Loucy (cell line): ENCODE results near the gene PLEKHA5.

Experiments used
- EZH2phosphoT487 ChIP-seq: fragments of 200-600 bp; IDR thresholded peaks from 2 replicates; pipeline ENCODE4 v1.6.1; 2018; ENCODE audit warnings: antibody characterized with exemption, mild to moderate bottlenecking, moderate library complexity, borderline replicate concordance
- TF ChIP-seq, protein P1 (sequence below): fragments of 200-600 bp; sonication (generic); conservative IDR thresholded peaks from 2 replicates; pipeline ENCODE4 v1.5.1; 2014; ENCODE audit warnings: mild to moderate bottlenecking, antibody characterized with exemption, low read length

GRCh38 chr12:19119440-19119839 is 10.1 kb upstream of the PLEKHA5 start:
- TF ChIP-seq, protein P1, sequence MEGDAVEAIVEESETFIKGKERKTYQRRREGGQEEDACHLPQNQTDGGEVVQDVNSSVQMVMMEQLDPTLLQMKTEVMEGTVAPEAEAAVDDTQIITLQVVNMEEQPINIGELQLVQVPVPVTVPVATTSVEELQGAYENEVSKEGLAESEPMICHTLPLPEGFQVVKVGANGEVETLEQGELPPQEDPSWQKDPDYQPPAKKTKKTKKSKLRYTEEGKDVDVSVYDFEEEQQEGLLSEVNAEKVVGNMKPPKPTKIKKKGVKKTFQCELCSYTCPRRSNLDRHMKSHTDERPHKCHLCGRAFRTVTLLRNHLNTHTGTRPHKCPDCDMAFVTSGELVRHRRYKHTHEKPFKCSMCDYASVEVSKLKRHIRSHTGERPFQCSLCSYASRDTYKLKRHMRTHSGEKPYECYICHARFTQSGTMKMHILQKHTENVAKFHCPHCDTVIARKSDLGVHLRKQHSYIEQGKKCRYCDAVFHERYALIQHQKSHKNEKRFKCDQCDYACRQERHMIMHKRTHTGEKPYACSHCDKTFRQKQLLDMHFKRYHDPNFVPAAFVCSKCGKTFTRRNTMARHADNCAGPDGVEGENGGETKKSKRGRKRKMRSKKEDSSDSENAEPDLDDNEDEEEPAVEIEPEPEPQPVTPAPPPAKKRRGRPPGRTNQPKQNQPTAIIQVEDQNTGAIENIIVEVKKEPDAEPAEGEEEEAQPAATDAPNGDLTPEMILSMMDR: no peak
- TF ChIP-seq EZH2phosphoT487: no peak
